Pons (tissue), 1 donor: ENCODE measurements around the gene SACM1L.
"Not testable (repeated sequence)": the region's sequence is repeated elsewhere in the genome, so short reads cannot be mapped to it uniquely, and the experiment has no call there.

Experiments used
- DNase-seq: peaks from one replicate; pipeline ENCODE4 v3.0.0-alpha.2; 2016; ENCODE audit warnings: low spot score

Gene SACM1L

DNA sequence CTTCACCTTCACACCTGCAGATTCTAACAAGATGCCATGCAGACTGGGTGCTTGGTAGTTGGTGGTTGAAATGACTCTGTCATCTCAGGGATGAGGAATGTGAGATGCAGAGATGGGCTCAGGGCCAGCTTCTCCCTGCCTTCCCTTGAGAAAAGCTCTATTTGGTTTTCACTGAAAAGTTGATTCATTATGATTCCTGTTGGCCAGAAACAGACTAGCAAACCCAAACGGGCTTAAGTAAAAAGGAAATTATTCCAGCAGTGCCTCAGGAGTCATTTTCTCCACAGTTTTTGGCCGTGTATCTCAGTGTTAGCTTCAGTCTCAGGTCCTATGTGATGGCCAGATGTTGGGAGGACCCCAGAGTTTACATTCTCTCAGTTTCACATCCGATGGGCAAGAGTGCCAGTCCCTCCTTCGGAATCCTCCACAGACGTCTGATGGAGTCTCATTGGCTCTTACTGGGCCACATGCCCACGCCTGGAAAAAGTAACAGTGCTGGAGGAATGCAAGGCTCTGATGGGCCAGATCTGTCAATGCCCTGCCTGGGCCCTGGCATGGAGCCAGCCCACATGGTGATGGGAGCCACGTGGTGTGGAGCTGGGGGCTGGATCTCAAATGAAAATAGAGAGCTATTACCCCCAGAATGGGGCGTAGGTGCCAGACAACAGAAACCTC is 22.3 kb upstream of the SACM1L start:
- DNase-seq: no peak

DNA sequence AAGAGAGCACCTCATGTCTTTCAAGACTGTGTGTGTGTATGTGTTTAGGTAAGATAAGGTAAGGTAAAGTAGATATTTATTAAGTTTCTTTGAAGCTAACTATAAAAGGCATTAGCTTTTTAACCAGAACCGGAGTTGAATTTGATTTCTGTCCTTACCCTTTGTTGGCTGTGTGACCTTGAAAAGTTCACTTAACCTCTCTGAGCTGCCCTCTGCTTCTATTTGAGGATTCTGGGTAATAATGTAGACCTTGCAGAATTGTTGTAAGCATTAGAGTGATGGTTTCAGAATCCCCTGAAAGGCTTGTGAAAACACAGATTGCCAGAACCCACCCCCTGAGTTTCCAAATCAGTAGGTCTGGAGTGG is 21.6 kb upstream of the SACM1L start:
- no peak for DNase-seq

DNA sequence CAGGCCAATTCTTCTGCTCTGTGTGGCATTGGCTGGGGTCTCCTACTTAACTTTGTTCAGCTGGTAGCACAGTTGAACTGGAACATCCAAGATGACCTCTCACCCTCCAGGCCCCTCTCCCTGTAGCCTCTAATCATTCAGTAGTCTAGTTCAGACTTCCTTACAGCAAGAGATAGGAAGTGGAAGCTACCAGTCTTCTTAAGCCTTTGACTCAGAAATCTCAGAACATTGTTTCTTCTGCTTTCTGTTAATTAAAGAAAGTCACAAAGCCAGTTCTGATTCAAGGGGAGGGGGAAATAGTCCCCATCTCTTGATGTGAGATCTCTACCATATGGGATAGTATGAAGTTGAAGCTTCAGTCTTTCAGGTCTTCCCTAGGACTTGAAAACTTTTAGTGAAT is 18.8 kb upstream of the SACM1L start:
- no peak for DNase-seq

DNA sequence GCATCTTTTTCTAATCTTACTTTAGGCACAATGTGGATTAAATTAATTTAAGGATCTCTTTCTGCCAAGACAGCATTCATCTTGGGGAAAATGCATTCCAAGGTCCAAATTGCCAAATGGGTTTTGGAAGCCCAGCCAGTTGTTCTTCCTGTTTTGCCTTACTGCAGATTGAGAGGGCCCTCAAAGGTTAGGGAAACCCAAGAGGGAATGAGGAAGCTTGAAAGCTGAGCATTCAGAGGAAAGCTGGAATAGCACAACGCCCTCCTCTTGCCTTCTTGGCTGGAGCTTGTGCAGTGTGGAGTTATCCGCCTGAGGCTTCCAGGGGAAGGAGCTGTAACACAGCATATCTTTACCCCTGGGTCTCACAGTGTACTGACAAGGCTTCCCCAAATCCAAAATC is 18.2 kb upstream of the SACM1L start:
- DNase-seq: no peak

DNA sequence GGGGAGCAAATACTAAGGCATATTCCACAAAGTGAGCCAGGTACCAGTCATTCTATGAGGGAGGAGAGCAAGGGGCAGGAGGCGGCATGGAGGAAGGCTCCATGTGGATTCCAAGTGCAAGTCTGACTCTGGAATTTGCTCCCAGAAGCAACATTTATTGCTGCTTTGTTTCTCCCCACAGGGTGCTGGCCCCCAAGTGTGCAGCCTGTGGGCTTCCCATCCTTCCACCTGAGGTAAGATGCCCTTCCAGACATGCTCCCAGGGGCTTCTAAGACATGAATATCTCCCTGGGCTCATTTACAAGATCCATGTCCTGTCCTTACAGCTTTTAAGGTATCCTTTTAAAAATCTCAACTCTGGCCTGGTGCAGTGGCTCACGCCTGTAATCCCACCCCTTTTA is 15.9 kb upstream of the SACM1L start:
- no peak for DNase-seq

DNA sequence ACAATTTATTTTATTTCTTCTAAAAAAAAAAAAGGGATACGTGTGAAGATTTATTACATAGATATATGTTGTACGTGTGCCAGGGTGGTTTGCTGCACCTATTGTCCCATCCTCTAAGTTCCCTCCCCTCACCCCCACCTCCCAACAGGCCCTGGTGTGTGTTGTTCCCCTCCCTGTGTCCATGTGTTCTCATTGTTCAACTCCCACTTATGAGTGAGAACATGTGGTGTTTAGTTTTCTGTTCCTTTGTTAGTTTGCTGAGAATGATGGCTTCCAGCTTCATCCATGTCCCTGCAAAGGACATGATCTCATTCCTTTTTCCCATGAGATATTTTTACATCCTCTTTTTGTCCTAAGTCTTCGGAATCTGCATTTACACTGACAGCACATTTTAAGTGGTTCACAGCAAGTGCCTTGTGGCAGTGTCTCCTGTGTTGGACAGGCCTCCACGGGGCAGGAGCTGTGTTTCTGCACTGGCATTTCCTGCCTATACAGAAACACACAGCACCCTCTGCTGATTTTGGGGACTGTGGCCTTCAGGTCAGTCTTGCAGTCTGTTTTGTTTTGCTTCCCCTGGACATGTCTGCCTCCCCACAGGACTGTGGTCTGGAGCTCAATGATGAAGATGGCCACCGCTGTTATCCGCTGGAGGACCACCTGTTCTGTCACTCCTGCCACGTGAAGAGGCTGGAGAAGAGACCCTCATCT is 12.7 kb upstream of the SACM1L start:
- DNase-seq: no peak

DNA sequence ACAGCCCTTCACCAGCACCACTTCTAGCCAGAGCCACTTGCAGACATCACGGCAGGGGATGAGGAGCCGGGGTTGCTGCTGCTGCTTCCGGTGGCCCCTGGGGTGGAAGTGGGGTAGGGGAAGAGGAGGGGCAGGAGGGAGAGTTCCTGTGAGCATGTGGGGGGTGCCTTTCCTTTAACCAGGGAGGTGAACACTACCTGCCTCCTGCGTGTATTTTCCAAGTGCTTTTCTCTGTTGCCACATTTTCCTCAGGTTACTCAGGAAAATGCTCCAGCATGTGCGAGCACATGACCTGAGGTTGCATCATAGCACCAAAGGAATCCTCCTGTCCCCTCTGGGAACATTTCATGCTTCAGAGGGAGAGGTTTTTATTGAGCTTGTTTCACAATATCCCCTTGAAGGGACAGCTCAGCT is 12.2 kb upstream of the SACM1L start:
- DNase-seq: no peak

DNA sequence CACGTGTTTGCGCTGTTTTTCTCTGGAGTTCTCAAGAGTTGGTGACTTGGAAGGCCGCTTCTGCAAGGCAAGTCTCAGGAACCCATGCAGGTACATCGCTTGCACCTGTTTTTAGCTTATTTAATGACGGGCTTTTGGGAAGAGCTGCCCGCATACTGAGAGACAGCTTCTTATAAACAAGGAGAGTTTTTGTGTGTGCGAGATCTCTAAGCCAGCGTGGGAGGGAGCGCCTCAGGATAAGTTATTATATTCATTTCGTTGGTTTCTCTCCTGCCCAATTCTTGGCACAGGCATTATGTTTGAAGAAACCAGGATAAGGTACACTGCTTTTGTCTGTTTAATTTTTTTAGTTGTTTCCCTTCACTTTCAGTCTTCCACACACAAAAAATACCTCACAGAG is 11.4 kb upstream of the SACM1L start:
- no peak for DNase-seq

DNA sequence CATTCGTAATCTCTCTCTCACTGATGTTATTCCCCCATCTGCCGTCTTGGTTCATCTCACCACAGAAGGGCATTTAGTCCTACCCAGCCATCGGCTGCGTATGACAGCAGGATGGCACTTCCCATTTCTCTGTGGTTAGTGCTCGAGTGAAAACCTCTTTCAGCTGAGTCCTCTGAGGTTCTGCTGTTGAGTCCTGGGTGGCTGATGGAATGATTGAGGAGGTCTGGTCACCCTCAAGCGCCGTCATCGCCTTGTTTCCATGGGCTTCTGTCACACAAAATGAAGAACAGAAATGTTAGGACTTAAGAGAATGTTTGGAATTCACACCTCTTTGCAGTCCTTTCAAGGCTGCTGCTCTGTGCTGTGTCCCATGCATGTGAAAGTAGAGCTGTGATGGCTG is 9.4 kb upstream of the SACM1L start:
- no peak for DNase-seq

DNA sequence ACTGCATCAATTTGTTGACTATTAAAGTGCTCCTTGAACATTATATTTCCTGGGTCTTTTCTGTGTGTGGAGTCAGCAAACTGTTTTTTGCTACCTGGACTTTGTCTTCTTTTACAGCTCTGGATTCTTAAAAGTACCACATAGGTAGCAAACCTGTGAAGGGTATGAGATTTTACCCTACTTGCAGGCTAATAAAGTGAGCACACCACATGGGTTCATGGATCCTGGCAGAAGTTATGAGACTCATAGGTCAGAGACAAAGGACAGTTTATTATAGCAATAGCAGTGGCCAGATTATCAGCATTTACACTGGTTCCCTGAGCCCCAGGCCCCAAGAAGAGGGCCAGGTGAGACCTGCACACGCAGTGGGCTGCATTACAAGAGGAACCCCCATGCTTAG is 8.0 kb upstream of the SACM1L start:
- DNase-seq: no peak

DNA sequence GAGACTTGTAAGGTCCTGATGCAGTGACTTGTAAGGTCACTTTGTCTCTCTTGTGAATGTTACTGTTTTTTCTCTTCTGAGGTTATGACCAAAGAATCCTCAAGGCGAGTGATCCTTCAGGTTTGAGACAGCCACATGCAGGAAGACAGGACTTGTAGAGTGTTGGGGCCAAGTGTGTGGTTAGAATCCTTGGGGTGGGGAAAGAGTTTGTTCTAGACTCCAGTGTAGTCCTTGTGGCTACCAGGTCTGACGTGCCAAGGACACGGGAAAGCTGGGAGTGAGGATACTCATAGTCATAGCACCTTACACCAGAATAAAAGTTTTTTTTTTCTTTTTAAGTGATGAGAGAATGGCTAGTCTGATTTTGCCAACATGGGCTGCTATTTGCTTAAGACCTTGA is 7.3 kb upstream of the SACM1L start:
- no peak for DNase-seq

DNA sequence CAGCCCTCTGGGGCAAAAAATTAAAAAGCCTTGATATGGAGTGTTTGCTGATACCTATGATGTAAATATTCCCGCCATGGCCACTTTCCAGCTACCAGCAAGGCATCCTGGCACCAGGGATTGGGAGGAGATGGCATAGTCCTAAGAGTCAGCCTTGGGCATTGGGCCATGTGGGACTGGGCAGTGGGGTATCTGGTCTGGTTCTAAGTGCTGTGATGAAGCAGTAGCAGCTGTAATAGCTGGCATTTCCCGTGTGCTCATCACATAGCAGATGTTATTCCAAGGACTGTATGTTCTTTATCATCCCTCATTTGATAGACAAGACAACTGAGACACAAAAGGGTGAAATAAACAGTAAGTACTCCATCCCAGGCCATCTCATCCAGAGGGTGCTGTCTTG is 6.9 kb upstream of the SACM1L start:
- DNase-seq: no peak

DNA sequence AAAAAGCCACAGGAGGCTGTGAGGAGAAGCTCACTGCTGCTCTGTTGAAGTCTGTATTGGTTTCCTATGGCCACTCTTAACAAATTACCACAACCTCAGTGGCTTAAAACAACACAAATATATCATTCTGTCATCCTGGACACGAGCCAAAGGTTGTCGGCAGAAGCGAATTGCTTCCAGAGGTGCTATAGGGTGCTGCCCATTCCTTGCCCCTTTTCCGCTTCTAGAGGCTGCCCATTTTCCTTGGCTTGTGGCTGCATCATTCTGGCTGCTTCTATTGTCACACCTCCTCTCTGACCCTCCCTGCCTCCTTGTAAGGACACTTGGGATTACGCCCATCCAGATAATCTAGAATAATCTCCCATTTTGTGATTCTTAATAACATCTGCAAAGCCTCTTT is 6.4 kb upstream of the SACM1L start:
- no peak for DNase-seq

DNA sequence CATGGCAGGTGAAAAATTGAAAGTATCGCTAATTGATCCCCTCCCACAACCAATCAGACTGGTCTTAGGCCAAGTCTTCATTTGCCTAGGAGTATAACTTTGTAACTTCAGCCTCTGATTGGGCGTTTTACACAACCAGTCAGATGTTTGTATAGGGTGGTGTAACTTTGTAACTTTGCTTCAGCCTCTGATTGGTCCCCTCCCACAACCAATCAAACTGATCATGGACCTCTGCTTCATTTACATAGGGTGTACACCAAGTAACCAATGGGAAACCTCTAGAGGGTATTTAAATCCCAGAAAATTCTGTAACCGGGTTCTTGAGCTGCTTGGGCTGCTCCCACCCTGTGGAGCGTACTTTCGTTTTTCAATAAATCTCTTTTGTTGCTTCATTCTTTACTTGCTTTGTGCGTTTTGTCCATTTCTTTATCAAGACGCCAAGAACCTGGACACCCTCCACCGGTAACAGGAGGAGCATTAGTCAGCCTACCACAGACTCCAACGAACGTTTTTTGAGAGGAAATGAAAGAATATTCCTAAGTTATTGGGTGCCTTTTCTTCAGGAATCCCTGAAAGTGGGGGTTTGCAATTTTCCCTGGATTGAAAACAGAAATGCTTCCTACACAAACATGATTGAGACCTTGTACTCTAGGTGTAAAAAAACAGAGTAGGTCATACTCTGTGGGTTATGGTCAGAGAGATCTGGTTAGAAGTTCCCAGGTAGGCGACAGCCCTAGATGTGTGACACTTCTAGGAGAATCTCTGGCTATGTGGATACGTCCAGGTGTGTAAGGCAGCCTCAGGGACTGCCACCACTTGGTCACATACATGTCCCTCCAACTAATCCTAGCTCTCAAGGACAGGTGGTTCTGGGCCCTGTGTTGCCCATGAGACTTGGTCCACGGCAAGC is 5.5 kb upstream of the SACM1L start:
- DNase-seq: no peak

DNA sequence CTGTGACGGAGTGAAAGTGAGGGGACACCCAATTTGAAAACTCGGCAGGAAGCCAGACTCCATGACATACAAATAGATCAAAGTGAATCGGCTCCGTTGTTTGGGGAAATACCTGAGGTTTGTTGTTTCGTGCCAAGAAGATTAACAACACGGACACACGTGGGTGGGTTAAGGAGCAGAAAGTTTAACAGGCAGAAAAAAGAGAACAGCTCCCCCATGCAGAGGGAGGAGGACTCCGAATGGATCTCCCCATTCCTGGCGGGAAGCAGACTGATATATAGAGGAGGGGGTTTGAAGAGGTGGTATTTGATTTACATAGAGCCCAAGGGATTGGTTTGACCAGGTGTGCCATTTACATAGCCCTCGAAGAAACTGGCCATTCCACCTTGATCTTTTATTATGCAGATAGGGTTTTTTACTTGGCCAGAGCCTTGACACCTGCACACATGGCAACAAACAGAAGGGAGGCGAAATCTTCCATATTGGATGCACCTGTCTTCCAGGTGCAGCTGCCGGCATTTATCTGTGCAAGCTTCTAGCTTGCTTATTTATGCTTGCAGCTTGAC is 4.8 kb upstream of the SACM1L start:
- DNase-seq: no peak

DNA sequence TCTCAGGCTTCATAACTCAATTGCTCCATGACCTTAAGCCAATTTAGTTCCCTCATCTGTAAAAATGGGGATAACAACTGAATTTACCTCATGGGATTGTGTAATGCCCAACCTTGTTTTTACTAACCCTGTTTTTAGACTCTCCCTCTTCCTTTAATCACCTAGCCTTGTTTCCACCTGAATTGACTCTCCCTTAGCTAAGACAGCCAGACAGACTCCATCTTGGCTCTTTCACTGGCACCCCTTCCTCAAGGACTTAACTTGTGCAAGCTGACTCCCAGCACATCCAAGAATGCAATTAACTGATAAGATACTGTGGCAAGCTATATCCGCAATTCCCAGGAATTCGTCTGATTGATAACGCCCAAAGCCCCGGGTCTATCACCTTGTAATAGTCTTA is 3.5 kb upstream of the SACM1L start:
- not testable (repeated sequence) for DNase-seq

DNA sequence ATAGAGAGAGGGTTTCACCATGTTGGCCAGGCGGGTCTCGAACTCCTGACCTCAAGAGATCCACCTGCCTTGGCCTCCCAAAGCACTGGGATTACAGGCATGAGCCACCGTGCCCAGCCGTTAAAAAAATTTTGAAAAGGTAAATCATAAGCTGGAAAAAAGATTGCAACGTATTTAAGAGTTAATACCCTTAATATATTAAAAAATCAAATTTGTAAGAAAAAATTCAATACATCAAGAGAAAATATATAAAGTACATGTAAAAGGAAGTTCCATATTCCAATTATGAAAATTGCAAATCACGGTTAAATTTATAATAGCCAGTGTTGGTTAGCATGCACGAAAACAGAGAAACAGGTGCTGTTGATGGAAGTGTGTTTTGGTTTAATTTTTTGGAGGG is 2.3 kb upstream of the SACM1L start:
- no peak for DNase-seq

DNA sequence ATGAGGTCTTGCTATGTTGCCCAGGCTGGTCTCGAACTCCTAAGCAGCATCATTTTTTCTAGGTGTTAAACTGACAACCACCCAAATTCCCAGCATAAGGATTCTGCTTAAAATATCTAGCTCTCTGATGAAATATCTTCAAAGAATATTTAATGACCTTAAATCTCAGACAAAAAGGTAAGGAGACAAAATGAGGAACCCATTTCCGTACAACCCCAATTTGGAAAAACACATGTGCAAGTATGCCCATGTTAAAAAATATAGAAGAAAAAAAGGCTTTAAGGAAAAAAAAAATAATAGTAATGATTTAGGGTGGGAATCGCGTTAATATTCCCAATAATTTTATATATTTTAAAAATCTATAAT is 1.4 kb upstream of the SACM1L start:
- DNase-seq: no peak

DNA sequence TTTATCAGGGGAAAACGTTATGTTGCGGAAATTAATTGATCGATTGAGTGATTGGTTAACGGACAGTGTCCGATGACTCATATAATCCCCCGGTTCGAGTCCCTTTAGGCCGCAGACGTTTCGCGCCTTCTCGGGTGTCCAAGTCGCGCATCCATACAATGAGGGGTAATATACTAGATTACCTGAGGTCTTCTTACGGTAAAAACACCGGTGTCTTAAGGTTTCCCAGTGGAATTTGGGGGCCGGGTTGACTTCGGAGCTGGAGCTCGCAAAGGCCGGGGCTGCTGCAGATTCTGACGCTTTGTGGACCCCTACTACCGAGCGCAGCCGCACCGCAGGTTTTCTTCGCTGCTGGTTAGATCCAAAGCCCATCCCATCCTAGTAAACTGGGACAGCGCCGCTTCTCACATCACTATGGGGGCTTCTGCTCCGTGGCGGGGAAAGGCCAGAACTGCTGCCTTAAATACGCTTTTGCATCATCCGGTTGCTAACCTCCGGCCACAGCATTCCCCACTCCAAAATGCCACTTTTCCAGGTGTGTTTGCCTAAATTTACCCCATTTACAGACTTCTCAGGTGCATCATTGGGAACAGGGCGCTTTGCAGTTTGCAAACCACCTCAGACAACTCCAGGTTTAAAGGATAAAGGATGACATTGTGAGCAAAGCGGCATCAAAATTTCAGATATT is 858 bp upstream of the SACM1L start:
- DNase-seq: no peak

DNA sequence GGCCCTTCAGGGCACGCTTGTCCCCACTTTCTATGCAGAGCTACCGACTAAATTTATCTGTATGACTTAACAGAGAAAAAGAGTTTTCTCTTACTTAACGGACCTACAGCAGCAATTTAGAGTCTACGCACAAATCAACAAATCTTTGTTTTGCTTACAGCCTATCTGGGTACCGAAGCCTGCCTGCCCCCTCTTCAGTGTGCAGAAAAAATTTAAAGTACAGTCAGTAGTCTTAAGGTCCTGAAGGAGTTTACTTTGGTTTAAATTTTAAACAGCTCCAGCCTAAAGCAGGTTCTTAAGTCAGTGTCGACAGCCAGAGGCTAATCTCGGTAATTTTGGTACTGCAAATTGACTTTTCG is 570 bp downstream of the SACM1L start:
- no peak for DNase-seq

DNA sequence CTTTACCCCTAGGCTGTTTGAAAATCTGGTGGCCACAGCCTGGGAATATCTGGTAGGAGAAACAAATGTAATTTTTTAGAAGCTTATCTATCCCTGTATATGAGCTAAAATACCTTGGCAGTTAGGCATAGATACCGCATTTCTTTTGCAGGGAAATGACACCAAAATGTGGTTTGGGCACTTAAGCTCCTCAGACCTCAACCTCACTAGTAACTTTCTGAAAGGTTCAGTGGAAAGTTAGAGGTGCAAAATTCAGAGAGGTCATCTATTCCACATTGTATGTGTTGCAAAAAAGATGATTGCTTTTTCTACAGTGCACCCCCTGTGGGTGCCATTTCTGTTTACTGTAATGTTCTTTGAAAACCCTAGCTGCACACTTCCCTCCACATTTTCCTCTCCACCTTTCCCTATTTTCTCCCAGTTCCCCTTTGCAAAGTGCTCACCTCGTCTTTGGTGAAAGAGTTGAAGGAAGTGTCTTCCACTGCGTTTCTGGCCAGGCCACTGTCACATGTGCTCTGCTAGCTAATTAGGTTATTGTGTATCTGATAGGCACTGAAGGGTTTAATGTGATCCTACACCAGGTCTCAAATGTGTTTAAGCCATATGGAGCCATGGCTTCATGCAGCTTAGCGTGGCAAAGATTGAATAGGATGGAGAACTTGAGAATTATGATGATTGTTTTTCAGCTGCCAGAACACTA is 1.3 kb downstream of the SACM1L start:
- DNase-seq: peak; percentile 29

DNA sequence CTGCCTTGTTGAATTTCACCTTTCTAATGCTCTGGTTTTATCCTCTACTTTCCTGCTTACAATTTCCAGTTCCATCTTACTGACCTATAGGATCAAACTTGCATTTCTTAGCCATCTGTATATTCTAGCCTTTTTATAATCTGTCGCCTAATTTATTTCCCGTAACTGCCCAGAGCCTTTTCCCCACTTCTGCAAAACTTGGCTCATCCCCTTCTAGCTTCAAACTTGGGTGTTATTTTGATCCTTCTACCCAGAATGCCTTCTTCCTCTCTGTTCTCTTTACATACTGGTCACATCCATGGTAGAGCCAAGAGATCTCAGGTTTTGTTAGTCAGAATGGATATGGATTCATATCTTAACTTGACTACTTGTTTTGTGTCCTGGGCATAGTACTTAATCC is 2.6 kb downstream of the SACM1L start:
- DNase-seq: peak; percentile 12
